Breast epithelium (tissue), 3 donors: ENCODE results near the gene IGF2BP2.

Experiments used
- POLR2A ChIP-seq: fragments of 450-650 bp; IDR thresholded peaks from one replicate; pipeline ENCODE4 v1.6.1; 2016; ENCODE audit warnings: antibody characterized with exemption, mild to moderate bottlenecking, moderate library complexity
- POLR2AphosphoS5 ChIP-seq, 3 donors: sonication (generic); formaldehyde crosslinking; IDR thresholded peaks; one replicate each; pipeline ENCODE4 v1.6.1; 2017; ENCODE audit warnings: antibody characterized with exemption in 3 of 3
- TF ChIP-seq, protein P1 (sequence below), 3 donors: fragments of 450-650 bp; IDR thresholded peaks; one replicate each; pipeline ENCODE4 v1.5.1; 2016 to 2017; ENCODE audit warnings: antibody characterized with exemption in 3 of 3, mild to moderate bottlenecking in 3 of 3, moderate library complexity in 3 of 3

DNA sequence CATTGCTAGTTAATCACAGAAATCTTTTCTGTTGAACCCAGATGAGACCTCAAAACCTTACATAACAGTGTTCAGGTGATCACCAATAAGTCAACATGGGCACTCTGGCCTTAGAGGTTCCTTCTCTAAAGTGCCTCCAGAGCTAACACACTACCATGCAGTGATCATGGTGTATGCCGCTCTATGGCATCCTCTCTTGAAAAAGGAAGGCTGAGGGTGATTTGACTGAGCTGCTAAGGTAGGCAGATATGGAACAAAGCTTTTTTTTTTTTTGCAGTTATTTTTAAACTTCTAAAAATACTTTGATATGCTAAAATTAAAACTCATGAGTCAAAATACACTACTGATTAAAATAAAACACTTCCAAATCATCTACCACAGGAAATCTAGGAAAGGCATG is 46.0 kb downstream of the IGF2BP2 start:
- TF ChIP-seq, protein P1, sequence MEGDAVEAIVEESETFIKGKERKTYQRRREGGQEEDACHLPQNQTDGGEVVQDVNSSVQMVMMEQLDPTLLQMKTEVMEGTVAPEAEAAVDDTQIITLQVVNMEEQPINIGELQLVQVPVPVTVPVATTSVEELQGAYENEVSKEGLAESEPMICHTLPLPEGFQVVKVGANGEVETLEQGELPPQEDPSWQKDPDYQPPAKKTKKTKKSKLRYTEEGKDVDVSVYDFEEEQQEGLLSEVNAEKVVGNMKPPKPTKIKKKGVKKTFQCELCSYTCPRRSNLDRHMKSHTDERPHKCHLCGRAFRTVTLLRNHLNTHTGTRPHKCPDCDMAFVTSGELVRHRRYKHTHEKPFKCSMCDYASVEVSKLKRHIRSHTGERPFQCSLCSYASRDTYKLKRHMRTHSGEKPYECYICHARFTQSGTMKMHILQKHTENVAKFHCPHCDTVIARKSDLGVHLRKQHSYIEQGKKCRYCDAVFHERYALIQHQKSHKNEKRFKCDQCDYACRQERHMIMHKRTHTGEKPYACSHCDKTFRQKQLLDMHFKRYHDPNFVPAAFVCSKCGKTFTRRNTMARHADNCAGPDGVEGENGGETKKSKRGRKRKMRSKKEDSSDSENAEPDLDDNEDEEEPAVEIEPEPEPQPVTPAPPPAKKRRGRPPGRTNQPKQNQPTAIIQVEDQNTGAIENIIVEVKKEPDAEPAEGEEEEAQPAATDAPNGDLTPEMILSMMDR (IDR thresholded peaks at IDR 0.05) = no peak
- TF ChIP-seq POLR2A (no peak), POLR2AphosphoS5 (IDR thresholded peaks at IDR 0.05) (no peak)
